ENCODE data around the gene DIAPH1.
A peak's percentile ranks its signal among the peaks of the same experiment; 100 is the strongest.

DIAPH1 gene

GRCh38 chr5:141512911-141513626, 105.7 kb downstream of the DIAPH1 start:
- H3K9me3 ChIP-seq (ENCODE audit: insufficient read depth, low read depth, low read length), result no peaks in the 10 kb centered on the region
- no peaks in the 10 kb centered on the region for H3K9me2 ChIP-seq (replicated peaks; ENCODE audit: low read depth, low read length)
- H3K4me1 ChIP-seq (ENCODE audit: insufficient read depth, low read length, poor library complexity, severe bottlenecking), result no peaks in the 10 kb centered on the region
- H3K4me2 ChIP-seq (ENCODE audit: low read depth, low read length, poor library complexity, severe bottlenecking), result no peak overlapping the region
- H2AFZ ChIP-seq (ENCODE audit: low read length), result no peak overlapping the region
- no peak overlapping the region for H3K9ac ChIP-seq (ENCODE audit: low read depth, low read length, poor library complexity, severe bottlenecking)
- H3F3A ChIP-seq (ENCODE audit: low read depth), result no peaks in the 10 kb centered on the region
- peaks cover 55% of the 10 kb centered on the region; the same call in 1 of the 2 replicates for H3K36me3 ChIP-seq (ENCODE audit: insufficient read depth, low read length)
- no peak overlapping the region for H3K4me3 ChIP-seq (ENCODE audit: low read length, poor library complexity, severe bottlenecking)
- H3K79me2 ChIP-seq (ENCODE audit: insufficient read depth, low read length), result no peaks in the 10 kb centered on the region
- no peak for TF ChIP-seq EZH2phosphoT487 (IDR thresholded peaks at IDR 0.05; ENCODE audit: borderline replicate concordance)
- no peak for TF ChIP-seq CTCF (conservative IDR thresholded peaks at IDR 0.05; ENCODE audit: low read length)
- H3K27me3 ChIP-seq (ENCODE audit: insufficient read depth, low read length, poor library complexity, severe bottlenecking), result no peaks in the 10 kb centered on the region
- H4K20me1 ChIP-seq (ENCODE audit: insufficient read depth, low read length, poor library complexity, severe bottlenecking), result no peaks in the 10 kb centered on the region

GRCh38 chr5:141512390-141512910, 106.3 kb downstream of the DIAPH1 start:
- Histone ChIP-seq H3K4me1 (ENCODE audit: insufficient read depth, low read length, poor library complexity, severe bottlenecking) (no peaks in the 10 kb centered on the region), H3K9me3 (ENCODE audit: insufficient read depth, low read depth, low read length) (no peaks in the 10 kb centered on the region), H3K4me3 (ENCODE audit: low read length, poor library complexity, severe bottlenecking) (no peak overlapping the region), H3K36me3 (ENCODE audit: insufficient read depth, low read length) (peaks cover 49% of the 10 kb centered on the region; the same call in 1 of the 2 replicates), H3K4me2 (ENCODE audit: low read depth, low read length, poor library complexity, severe bottlenecking) (no peak overlapping the region), H3F3A (ENCODE audit: low read depth) (no peaks in the 10 kb centered on the region), H4K20me1 (ENCODE audit: insufficient read depth, low read length, poor library complexity, severe bottlenecking) (no peaks in the 10 kb centered on the region), H3K9me2 (replicated peaks; ENCODE audit: low read depth, low read length) (no peaks in the 10 kb centered on the region), H3K79me2 (ENCODE audit: insufficient read depth, low read length) (no peaks in the 10 kb centered on the region), H3K9ac (ENCODE audit: low read depth, low read length, poor library complexity, severe bottlenecking) (no peak overlapping the region), H3K27me3 (ENCODE audit: insufficient read depth, low read length, poor library complexity, severe bottlenecking) (no peaks in the 10 kb centered on the region), H2AFZ (ENCODE audit: low read length) (no peak overlapping the region)
- no peak for TF ChIP-seq EZH2phosphoT487 (IDR thresholded peaks at IDR 0.05; ENCODE audit: borderline replicate concordance)
- TF ChIP-seq CTCF (conservative IDR thresholded peaks at IDR 0.05; ENCODE audit: low read length), result peak; percentile 84

- no peak overlapping the region for H3K4me3 ChIP-seq (ENCODE audit: low read length, poor library complexity, severe bottlenecking)
- TF ChIP-seq EZH2phosphoT487 (IDR thresholded peaks at IDR 0.05; ENCODE audit: borderline replicate concordance) (no peak), CTCF (conservative IDR thresholded peaks at IDR 0.05; ENCODE audit: low read length) (no peak)
- H3F3A ChIP-seq (ENCODE audit: low read depth), result no peaks in the 10 kb centered on the region
- H3K4me2 ChIP-seq (ENCODE audit: low read depth, low read length, poor library complexity, severe bottlenecking), result no peak overlapping the region
- H3K27me3 ChIP-seq (ENCODE audit: insufficient read depth, low read length, poor library complexity, severe bottlenecking), result no peaks in the 10 kb centered on the region
- no peak overlapping the region for H2AFZ ChIP-seq (ENCODE audit: low read length)
- peaks cover 43% of the 10 kb centered on the region; the same call in 1 of the 2 replicates for H3K36me3 ChIP-seq (ENCODE audit: insufficient read depth, low read length)
- H3K9ac ChIP-seq (ENCODE audit: low read depth, low read length, poor library complexity, severe bottlenecking), result no peak overlapping the region
- no peaks in the 10 kb centered on the region for H3K9me2 ChIP-seq (replicated peaks; ENCODE audit: low read depth, low read length)
- no peaks in the 10 kb centered on the region for H3K9me3 ChIP-seq (ENCODE audit: insufficient read depth, low read depth, low read length)
- H3K4me1 ChIP-seq (ENCODE audit: insufficient read depth, low read length, poor library complexity, severe bottlenecking), result no peaks in the 10 kb centered on the region
- no peaks in the 10 kb centered on the region for H4K20me1 ChIP-seq (ENCODE audit: insufficient read depth, low read length, poor library complexity, severe bottlenecking)
- no peaks in the 10 kb centered on the region for H3K79me2 ChIP-seq (ENCODE audit: insufficient read depth, low read length)
Measured at GRCh38 chr5:141511771-141512325, 107.0 kb downstream of the DIAPH1 start.
